GM19351 (cell line): ENCODE data around the gene GSK3B.

ENCODE experiments used
- ATAC-seq: cut with Tn5 transposase; IDR thresholded peaks from one replicate; pipeline ENCODE4 v1.9.1; 2021; ENCODE audit warnings: mild to moderate bottlenecking, moderate library complexity; ENCODE audit not compliant: unreplicated experiment

GSK3B gene

GRCh38 chr3:119950666-119951325, 143.5 kb downstream of the GSK3B start:
- ATAC-seq: no peak

GRCh38 chr3:119945291-119945690, 149.0 kb downstream of the GSK3B start:
- no peak for ATAC-seq

GRCh38 chr3:119944091-119944490, 150.2 kb downstream of the GSK3B start:
- peak; percentile 90 for ATAC-seq

DNA sequence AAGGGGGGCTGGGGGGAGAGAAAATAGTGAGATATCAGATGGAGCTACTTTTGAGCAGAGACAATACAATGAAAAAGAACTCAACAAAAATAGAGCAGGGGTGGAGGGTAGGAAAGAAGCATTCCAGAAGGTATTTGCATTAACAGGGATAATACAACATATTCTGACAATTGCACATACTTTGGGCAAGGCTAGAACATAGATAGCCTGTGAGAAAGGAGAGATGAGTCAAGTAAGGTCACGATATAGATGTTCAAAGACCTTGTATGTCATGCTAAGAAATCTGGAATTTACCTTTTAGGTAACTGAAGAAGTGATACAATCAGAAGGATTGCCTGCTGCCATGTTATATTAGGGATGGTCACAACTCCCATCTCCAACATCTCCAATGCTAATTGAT, 155.2 kb downstream of the GSK3B start:
- ATAC-seq: no peak

GRCh38 chr3:119937229-119937628, 157.0 kb downstream of the GSK3B start:
- ATAC-seq: peak; percentile 100

- ATAC-seq: no peak
Observed at GRCh38 chr3:119934249-119934648, 160.0 kb downstream of the GSK3B start.

GRCh38 chr3:119933207-119933606, 161.0 kb downstream of the GSK3B start:
- no peak for ATAC-seq

DNA sequence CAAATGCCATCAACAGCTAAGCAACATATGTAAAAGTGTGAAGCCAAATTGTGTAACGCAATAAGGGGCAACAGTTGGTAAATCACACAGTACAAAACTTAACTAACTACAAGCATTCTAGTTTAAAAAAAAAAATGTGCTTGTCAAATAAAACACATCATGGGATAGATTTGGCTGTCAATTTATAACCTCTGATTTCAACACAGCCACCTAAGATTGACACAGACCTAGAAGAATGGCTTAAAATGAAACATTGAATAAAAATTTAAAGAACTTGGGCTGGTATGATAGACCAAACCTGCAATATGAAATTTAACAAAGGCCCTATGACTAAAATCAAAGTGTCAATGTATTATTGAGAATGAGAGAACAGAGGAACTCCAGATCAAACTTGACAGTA, 164.0 kb downstream of the GSK3B start:
- no peak for ATAC-seq

DNA sequence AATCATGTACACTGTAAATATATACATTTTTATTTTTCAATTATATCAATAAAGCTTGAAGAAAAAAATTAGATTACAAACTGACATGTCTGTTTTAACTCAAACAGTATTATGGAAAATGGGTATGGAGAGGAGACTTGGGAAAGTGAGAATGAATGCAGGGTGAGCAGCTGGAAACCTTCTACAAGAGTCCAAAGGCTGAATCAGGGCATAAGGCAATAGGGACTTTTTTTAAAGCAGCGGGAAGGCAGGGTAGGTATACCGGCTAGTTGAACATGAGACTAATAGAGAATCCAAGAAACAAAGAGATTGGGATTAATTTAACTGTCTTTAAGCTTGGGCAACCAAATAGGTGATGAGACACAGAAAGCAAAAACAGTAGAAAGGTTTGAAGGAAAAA, 167.1 kb downstream of the GSK3B start:
- no peak for ATAC-seq

GRCh38 chr3:119924111-119925094, 169.8 kb downstream of the GSK3B start:
- no peak for ATAC-seq

DNA sequence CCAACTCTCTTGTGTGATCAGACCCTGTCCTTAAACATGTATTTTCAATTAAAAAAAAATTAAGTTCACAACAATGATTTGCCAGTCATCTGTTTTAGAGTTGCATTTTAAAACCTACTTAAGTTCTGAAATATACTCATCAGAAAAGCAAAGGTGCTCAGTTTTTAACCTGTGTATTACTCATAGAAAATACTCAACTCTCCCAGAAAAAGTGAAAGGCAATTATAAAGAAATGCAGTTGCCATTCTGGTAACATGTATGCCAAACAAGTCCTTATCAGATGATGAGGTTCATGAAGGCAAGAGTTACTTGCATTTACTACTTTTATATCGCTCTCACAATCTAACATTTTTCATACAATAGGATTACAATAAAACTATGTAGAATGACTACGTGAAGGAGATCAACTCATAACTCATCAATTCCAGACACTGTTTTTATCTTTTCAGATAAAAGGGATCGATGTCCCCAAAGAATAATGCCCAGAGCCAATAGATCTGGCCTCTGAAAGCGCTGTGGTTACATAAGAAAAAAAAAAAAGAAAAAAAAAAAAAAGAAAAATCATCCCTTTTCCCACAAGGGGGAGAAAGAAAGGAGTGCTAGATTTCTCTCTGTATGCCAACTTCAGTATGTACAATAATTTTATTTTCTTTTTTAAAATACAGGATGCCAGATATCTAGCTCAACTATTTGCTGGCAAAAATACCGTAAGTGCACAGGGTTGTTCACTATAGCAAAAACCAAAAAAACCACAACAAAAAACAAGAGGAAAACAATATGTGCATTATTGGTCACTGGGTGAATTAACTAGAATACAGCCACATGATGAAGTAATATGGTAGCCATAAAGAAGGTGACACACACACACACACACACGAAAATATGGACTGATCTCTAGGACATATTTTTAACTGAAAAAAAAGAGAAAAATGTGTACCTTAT, 175.0 kb downstream of the GSK3B start:
- no peak for ATAC-seq

DNA sequence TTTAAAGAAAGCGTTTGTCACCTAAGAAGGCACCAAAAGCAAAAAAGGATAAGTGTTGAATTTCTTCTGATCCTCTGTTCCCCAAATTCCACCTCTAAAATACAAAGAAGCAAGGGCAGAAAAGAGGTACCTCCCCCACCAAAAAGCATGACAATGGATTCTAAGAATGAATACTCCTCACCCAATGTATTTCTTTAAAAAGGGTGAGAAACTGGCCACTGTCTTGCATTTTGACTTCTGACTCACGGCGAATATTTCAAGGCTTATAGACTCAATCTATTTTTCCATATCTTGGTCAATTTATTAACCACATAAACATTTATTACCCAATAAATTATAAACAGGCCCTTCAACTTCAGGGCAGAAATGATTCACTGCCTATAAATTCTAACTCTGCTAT, 181.2 kb downstream of the GSK3B start:
- ATAC-seq: no peak

GRCh38 chr3:119912220-119912619, 182.0 kb downstream of the GSK3B start:
- ATAC-seq: no peak

GRCh38 chr3:119911748-119912147, 182.5 kb downstream of the GSK3B start:
- ATAC-seq: no peak

GRCh38 chr3:119902061-119902460, 192.2 kb downstream of the GSK3B start:
- no peak for ATAC-seq

DNA sequence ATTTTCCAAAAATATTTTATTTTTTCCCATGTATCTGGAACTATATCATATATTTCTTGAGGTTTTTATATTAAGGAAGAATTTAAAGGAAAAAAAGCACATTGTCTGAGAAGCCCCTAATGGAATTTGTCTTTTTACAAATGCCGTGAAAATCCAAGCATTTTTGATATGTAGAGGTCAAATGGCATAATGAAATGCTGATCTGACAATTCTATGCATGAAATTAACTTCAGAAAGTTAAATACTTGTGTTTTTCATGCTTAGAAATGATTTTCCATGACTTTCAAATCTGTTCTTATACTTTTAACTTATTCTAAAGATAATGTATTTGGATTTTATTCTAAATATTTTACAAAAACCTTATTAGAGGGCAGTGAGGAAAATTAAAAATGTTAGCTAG, 193.1 kb downstream of the GSK3B start:
- ATAC-seq: no peak

- ATAC-seq: no peak
Observed at GRCh38 chr3:119899192-119899511, 195.1 kb downstream of the GSK3B start.

- no peak for ATAC-seq
Observed at GRCh38 chr3:119898478-119899191, 195.6 kb downstream of the GSK3B start.

- ATAC-seq: no peak
Observed at GRCh38 chr3:119894195-119894594, 200.1 kb downstream of the GSK3B start.

- no peak for ATAC-seq
Observed at GRCh38 chr3:119893769-119894168, 200.5 kb downstream of the GSK3B start.
